GM10266 (cell line): ENCODE measurements around the gene OPA3.

Experiments used
- DNase-seq: peaks from one replicate; pipeline ENCODE4 v3.0.0; 2012; ENCODE audit errors: extremely low spot score
- CTCF ChIP-seq: IDR thresholded peaks from 2 replicates; pipeline ENCODE4 v1.5.1; 2012; ENCODE audit warnings: mild to moderate bottlenecking, low read depth; ENCODE audit not compliant: control insufficient read depth, insufficient read depth; ENCODE audit errors: missing control alignments

Gene OPA3

GRCh38 chr19:45499196-45500180 is 85.1 kb downstream of the OPA3 start:
- TF ChIP-seq CTCF = no peak
- peak; percentile 70 for DNase-seq

DNA sequence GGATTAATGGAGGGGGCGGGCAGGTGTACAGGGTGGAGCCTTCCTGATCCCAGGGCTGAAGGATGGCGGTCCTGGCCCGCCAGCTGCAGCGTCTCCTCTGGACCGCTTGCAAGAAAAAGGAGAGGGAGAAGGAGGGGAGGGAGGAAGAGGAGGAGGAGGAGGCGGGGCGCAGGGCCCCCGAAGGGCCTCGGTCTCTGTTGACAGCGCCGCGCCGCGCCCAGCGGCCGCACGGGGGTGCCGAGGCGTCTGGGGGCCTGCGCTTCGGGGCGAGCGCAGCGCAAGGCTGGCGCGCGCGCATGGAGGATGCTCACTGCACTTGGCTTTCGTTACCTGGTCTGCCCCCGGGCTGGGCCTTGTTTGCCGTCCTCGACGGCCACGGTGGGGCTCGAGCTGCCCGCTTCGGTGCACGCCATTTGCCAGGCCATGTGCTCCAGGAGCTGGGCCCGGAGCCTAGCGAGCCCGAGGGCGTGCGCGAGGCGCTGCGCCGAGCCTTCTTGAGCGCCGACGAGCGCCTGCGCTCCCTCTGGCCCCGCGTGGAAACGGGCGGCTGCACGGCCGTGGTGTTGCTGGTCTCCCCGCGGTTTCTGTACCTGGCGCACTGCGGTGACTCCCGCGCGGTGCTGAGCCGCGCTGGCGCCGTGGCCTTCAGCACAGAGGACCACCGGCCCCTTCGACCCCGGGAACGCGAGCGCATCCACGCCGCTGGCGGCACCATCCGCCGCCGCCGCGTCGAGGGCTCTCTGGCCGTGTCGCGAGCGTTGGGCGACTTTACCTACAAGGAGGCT is 86.0 kb downstream of the OPA3 start, which contains the start of gene PPM1N:
Gene PPM1N (plus strand): TSS at position 33 of the 785 bp plus-strand sequence. CDS start 30 bp downstream, at position 63.
- DNase-seq = peak; percentile 67
- TF ChIP-seq CTCF = peak; percentile 48

GRCh38 chr19:45497791-45498190 is 86.8 kb downstream of the OPA3 start:
- no peak for TF ChIP-seq CTCF
- DNase-seq = no peak

DNA sequence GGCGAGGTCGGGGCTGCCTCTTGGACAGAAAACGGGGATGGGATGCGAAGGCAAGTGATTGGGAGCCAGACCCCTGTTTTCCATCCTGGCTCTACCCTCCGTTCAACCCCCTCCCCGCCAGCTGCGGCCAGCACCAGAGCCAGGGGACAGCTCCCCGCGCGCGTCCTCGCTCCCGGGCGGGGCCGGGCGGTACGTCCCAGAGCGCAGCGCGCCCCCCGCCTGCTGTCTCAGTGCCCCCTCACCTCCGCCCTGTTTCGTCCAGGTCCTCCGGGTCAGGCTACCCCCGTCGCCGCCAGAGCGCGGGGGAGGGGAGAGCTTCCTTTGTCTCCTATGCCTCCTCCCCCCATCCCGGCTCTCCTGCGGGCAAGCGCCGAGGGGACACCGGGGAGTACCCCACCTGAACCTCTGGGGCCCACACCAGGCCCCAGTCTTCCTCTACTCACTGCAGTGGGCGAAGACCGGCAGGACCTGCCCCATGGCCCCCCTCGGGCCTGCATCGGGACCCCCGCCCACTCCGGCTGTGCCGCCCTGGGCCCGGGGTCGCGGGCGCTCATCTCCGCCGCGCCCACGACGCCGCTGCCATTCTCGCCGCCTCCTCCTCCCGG is 88.2 kb downstream of the OPA3 start:
- no peak for TF ChIP-seq CTCF
- peak; percentile 57 for DNase-seq

GRCh38 chr19:45495178-45495577 is 89.4 kb downstream of the OPA3 start:
- TF ChIP-seq CTCF = no peak
- no peak for DNase-seq

GRCh38 chr19:45494261-45494916 is 90.2 kb downstream of the OPA3 start:
- no peak for TF ChIP-seq CTCF

More at GRCh38 chr19:45494261-45494916, 90.2 kb downstream of the OPA3 start:
- no peak for DNase-seq
